Measurements from ENCODE around the gene TTYH3. TPM values are rescaled to one million over a fixed set of nuclear protein-coding genes. Genes with fewer than 3 reads are reported as not detected.
"Not testable (repeated sequence)": the region's sequence is repeated elsewhere in the genome, so short reads cannot be mapped to it uniquely, and the experiment has no call there.

The TTYH3 gene
- total RNA-seq, 6 experiments from 2014 or later: 10.3 to 59.3 (median 37.6) TPM

- Histone ChIP-seq H3K27me3 (no peaks in the 10 kb centered on the region), H3K9me3 (no peaks in the 10 kb centered on the region), H3K36me3 (peaks cover 0 to 18% (median 1%) of the 10 kb centered on the region in 4 donors), H3K4me1 (no peaks in the 10 kb centered on the region), H3K4me3 (no peak overlapping the region), H3K27ac (no peak overlapping the region)
- intact Hi-C loops (cut with DNase I): no loop called here
- ATAC-seq (no peak), DNase-seq (no peak)
- WGBS (ENCODE audit: insufficient coverage, low coverage, low lambda C conversion rate, missing lambda C conversion rate): 98% methylated on average over 8 of the region's 16 CpGs
- TF ChIP-seq CTCF (IDR thresholded peaks at IDR 0.05): no peak
- TF ChIP-seq POLR2A (IDR thresholded peaks at IDR 0.05): no peak
Measured at GRCh38 chr7:2589341-2589740, 42.4 kb upstream of the TTYH3 start.

- no CpG with 5 or more reads among the region's 15 CpGs for WGBS (ENCODE audit: insufficient coverage, low coverage, low lambda C conversion rate, missing lambda C conversion rate)
- DNase-seq; ATAC-seq; H3K27me3 ChIP-seq; H3K4me1 ChIP-seq; intact Hi-C loops (cut with DNase I); H3K4me3 ChIP-seq; H3K9me3 ChIP-seq; H3K27ac ChIP-seq: not testable (repeated sequence)
- H3K36me3 ChIP-seq: peaks cover 0 to 14% (median 0%) of the 10 kb centered on the region in 4 donors
Measured at GRCh38 chr7:2589941-2590340, 41.8 kb upstream of the TTYH3 start.

DNA sequence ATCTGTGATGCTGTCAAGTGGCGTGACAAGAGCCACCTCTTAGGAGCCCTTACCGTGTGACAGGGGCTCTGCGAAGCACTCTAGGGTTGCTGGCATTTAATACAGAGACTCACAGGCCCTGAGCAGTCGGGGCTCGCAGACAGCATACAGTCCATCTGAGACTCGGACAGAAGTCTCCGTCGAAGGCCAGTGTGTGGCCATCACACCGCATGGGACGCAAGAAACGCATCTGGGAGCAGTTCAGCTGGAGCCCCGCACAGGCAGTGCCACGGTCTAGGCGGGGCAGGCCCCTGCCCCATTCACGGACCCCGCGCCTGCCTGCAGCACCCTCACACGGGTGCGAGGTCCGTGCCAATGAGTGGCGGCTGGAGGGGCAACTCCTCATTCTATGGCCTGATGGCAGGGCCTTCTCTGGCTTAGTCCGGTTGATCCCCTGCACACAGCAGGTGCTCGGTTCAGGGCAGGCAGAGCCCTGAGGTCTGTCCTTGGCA lies 39.4 kb upstream of the TTYH3 start:
- TF ChIP-seq CTCF (IDR thresholded peaks at IDR 0.05): no peak
- no peak for TF ChIP-seq POLR2A (IDR thresholded peaks at IDR 0.05)
- H3K27ac ChIP-seq: no peak overlapping the region
- WGBS (ENCODE audit: insufficient coverage, low coverage, low lambda C conversion rate, missing lambda C conversion rate): 95% methylated on average over 3 of the region's 23 CpGs
- intact Hi-C loops (cut with DNase I): no loop called here
- H3K36me3 ChIP-seq: peaks cover 0 to 20% (median 0%) of the 10 kb centered on the region in 4 donors
- ATAC-seq: peak in 1 of 4 donors; percentile 17
- H3K27me3 ChIP-seq: no peaks in the 10 kb centered on the region
- no peaks in the 10 kb centered on the region for H3K4me1 ChIP-seq
- no peaks in the 10 kb centered on the region for H3K9me3 ChIP-seq
- no peak for DNase-seq
- H3K4me3 ChIP-seq: no peak overlapping the region

- intact Hi-C loops (cut with DNase I): no loop called here
- Histone ChIP-seq H3K27ac (no peak overlapping the region), H3K27me3 (no peaks in the 10 kb centered on the region), H3K9me3 (no peaks in the 10 kb centered on the region), H3K4me1 (no peaks in the 10 kb centered on the region), H3K4me3 (no peak overlapping the region), H3K36me3 (peaks cover 0 to 20% (median 0%) of the 10 kb centered on the region in 4 donors)
- 98% methylated on average over 9 of the region's 38 CpGs for WGBS (ENCODE audit: insufficient coverage, low coverage, low lambda C conversion rate, missing lambda C conversion rate)
- TF ChIP-seq CTCF (IDR thresholded peaks at IDR 0.05) (no peak), POLR2A (IDR thresholded peaks at IDR 0.05) (no peak)
- DNase-seq (no peak), ATAC-seq (peak in 1 of 4 donors; percentile 16)
Measured at GRCh38 chr7:2593036-2593727, 38.6 kb upstream of the TTYH3 start.

DNA sequence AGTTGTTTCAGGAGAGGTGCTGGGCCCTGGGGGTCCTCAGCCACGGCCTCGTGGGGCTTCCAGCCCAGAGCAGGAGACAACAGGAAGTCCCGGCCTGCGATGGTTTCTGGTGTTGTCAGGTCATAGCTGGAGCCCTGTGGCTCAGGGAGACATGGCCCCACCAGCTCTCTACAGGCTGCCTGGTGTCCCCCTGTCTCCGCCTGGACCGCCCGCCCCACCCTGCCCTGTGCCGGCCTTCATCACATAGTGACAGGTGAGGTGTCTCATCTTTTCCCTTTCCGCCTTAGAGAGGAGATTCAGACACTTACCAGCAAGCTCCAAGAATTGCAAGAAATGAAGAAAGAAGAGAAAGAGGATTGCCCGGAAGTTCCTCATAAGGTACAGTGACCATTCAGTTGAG lies 37.2 kb upstream of the TTYH3 start:
- Histone ChIP-seq H3K4me3 (no peak overlapping the region), H3K9me3 (no peaks in the 10 kb centered on the region), H3K36me3 (peaks cover 0 to 26% (median under 1%) of the 10 kb centered on the region in 4 donors), H3K27me3 (no peaks in the 10 kb centered on the region), H3K4me1 (no peaks in the 10 kb centered on the region), H3K27ac (no peak overlapping the region)
- WGBS (ENCODE audit: insufficient coverage, low coverage, low lambda C conversion rate, missing lambda C conversion rate): 100% methylated on average over 1 of the region's 10 CpGs
- no peak for ATAC-seq
- intact Hi-C loops (cut with DNase I): no loop called here
- DNase-seq: no peak
- TF ChIP-seq POLR2A (IDR thresholded peaks at IDR 0.05) (no peak), CTCF (IDR thresholded peaks at IDR 0.05) (no peak)

Data from right lobe of liver (tissue), 6 donors.